Right kidney (tissue), 1 donor: ENCODE results near the gene DNMT1.
"Not testable (repeated sequence)": the region's sequence is repeated elsewhere in the genome, so short reads cannot be mapped to it uniquely, and the experiment has no call there.

Source experiments
- DNase-seq: peaks from one replicate; pipeline ENCODE4 v3.0.0-alpha.2; 2016

Gene DNMT1

GRCh38 chr19:10222201-10222890, 27.6 kb upstream of the DNMT1 start:
- no peak for DNase-seq

- DNase-seq = no peak
Measured at GRCh38 chr19:10220695-10221094, 25.9 kb upstream of the DNMT1 start.

GRCh38 chr19:10219678-10220077, 24.9 kb upstream of the DNMT1 start:
- DNase-seq = no peak

GRCh38 chr19:10217085-10217484, 22.3 kb upstream of the DNMT1 start:
- no peak for DNase-seq

- no peak for DNase-seq
Measured at GRCh38 chr19:10214784-10215183, 20.0 kb upstream of the DNMT1 start.

GRCh38 chr19:10211691-10212090, 16.9 kb upstream of the DNMT1 start:
- DNase-seq = no peak

GRCh38 chr19:10211061-10211460, 16.3 kb upstream of the DNMT1 start:
- no peak for DNase-seq

- DNase-seq = no peak
Measured at GRCh38 chr19:10209315-10209714, 14.6 kb upstream of the DNMT1 start.

GRCh38 chr19:10207026-10207425, 12.3 kb upstream of the DNMT1 start:
- no peak for DNase-seq

- no peak for DNase-seq
Measured at GRCh38 chr19:10206226-10206885, 11.6 kb upstream of the DNMT1 start.

- DNase-seq = no peak
Measured at GRCh38 chr19:10205636-10206035, 10.9 kb upstream of the DNMT1 start.

- no peak for DNase-seq
Measured at GRCh38 chr19:10203686-10204085, 8.9 kb upstream of the DNMT1 start.

- DNase-seq = no peak
Measured at GRCh38 chr19:10201176-10201575, 6.4 kb upstream of the DNMT1 start.

GRCh38 chr19:10200101-10200500, 5.3 kb upstream of the DNMT1 start:
- not testable (repeated sequence) for DNase-seq

- DNase-seq = not testable (repeated sequence)
Measured at GRCh38 chr19:10198889-10199644, 4.3 kb upstream of the DNMT1 start.

GRCh38 chr19:10195199-10195519, 406 bp upstream of the DNMT1 start:
- DNase-seq = no peak

GRCh38 chr19:10193790-10194499, 808 bp downstream of the DNMT1 start:
- peak; percentile 82 for DNase-seq

- DNase-seq = no peak
Measured at GRCh38 chr19:10192922-10193321, 1.8 kb downstream of the DNMT1 start.

- DNase-seq = no peak
Measured at GRCh38 chr19:10191347-10191746, 3.4 kb downstream of the DNMT1 start.

GRCh38 chr19:10190026-10190425, 4.7 kb downstream of the DNMT1 start:
- DNase-seq = no peak

GRCh38 chr19:10189616-10190015, 5.1 kb downstream of the DNMT1 start:
- no peak for DNase-seq

GRCh38 chr19:10187315-10187714, 7.4 kb downstream of the DNMT1 start:
- no peak for DNase-seq

GRCh38 chr19:10184636-10185035, 10.1 kb downstream of the DNMT1 start:
- DNase-seq = no peak
